ACC112 (cell line): ENCODE data around the gene TMBIM4.

ENCODE experiments used
- H2AFZ ChIP-seq: fragments of 200-600 bp; sonication (generic); one replicate; pipeline ENCODE4 v1.6.0; 2017; ENCODE audit warnings: antibody characterized with exemption, low read length; ENCODE audit not compliant: unreplicated experiment
- H3K27ac ChIP-seq: fragments of 200-600 bp; sonication (generic); 2 replicates; pipeline ENCODE4 v1.5.1; 2014; ENCODE audit warnings: low read depth, mild to moderate bottlenecking, antibody characterized with exemption, low read length, moderate library complexity
- H3K27me3 ChIP-seq: fragments of 200-600 bp; sonication (generic); 2 replicates; pipeline ENCODE4 v1.6.1; 2014; ENCODE audit warnings: mild to moderate bottlenecking, antibody characterized with exemption, low read length, moderate library complexity, mixed read lengths; ENCODE audit not compliant: insufficient read depth
- H3K36me3 ChIP-seq: fragments of 200-600 bp; sonication (generic); 2 replicates; pipeline ENCODE4 v1.6.1; 2016; ENCODE audit warnings: mild to moderate bottlenecking, antibody characterized with exemption, low read length, moderate library complexity, mixed read lengths; ENCODE audit not compliant: insufficient read depth
- H3K4me1 ChIP-seq: fragments of 200-600 bp; sonication (generic); one replicate; pipeline ENCODE4 v1.6.1; 2016; ENCODE audit warnings: low read length, mixed read lengths; ENCODE audit not compliant: insufficient read depth, unreplicated experiment, control insufficient read depth
- H3K4me3 ChIP-seq: fragments of 200-600 bp; sonication (generic); 2 replicates; pipeline ENCODE4 v1.5.1; 2014; ENCODE audit warnings: mild to moderate bottlenecking, low read depth, low read length
- H3K79me2 ChIP-seq: fragments of 200-600 bp; sonication (generic); one replicate; pipeline ENCODE4 v1.6.0; 2016; ENCODE audit warnings: low read length; ENCODE audit not compliant: control insufficient read depth, unreplicated experiment, insufficient read depth

The TMBIM4 gene

GRCh38 chr12:66162701-66163100, 7.1 kb downstream of the TMBIM4 start:
- H3K27ac ChIP-seq = no peak overlapping the region
- peaks cover 46% of the 10 kb centered on the region for H3K36me3 ChIP-seq
- H2AFZ ChIP-seq = no peak overlapping the region
- H3K79me2 ChIP-seq = peaks cover 65% of the 10 kb centered on the region
- no peaks in the 10 kb centered on the region for H3K27me3 ChIP-seq
- H3K4me1 ChIP-seq = peaks cover 6% of the 10 kb centered on the region
- no peak overlapping the region for H3K4me3 ChIP-seq

GRCh38 chr12:66160704-66161103, 9.1 kb downstream of the TMBIM4 start:
- Histone ChIP-seq H3K27me3 (no peaks in the 10 kb centered on the region), H3K4me3 (no peak overlapping the region), H3K27ac (no peak overlapping the region), H3K36me3 (peaks cover 29% of the 10 kb centered on the region), H2AFZ (no peak overlapping the region), H3K79me2 (peaks cover 46% of the 10 kb centered on the region), H3K4me1 (no peaks in the 10 kb centered on the region)

- no peak overlapping the region for H3K27ac ChIP-seq
- peaks cover 15% of the 10 kb centered on the region; the same call in 1 of the 2 replicates for H3K36me3 ChIP-seq
- peaks cover 10% of the 10 kb centered on the region for H3K4me1 ChIP-seq
- H3K4me3 ChIP-seq = no peak overlapping the region
- no peaks in the 10 kb centered on the region for H3K27me3 ChIP-seq
- no peak overlapping the region for H2AFZ ChIP-seq
- H3K79me2 ChIP-seq = peaks cover 32% of the 10 kb centered on the region
Measured at GRCh38 chr12:66159123-66159522, 10.7 kb downstream of the TMBIM4 start.

GRCh38 chr12:66156654-66157053, 13.1 kb downstream of the TMBIM4 start:
- Histone ChIP-seq H3K36me3 (peaks cover 11% of the 10 kb centered on the region; the same call in 1 of the 2 replicates), H3K79me2 (peaks cover 12% of the 10 kb centered on the region), H3K27me3 (no peaks in the 10 kb centered on the region), H2AFZ (no peak overlapping the region), H3K4me1 (peaks cover 23% of the 10 kb centered on the region), H3K4me3 (no peak overlapping the region), H3K27ac (no peak overlapping the region)

- no peaks in the 10 kb centered on the region for H3K27me3 ChIP-seq
- peak overlapping the region; percentile 37 for H3K27ac ChIP-seq
- H3K4me3 ChIP-seq = no peak overlapping the region
- H2AFZ ChIP-seq = no peak overlapping the region
- H3K36me3 ChIP-seq = peaks cover 18% of the 10 kb centered on the region
- H3K79me2 ChIP-seq = peaks cover 6% of the 10 kb centered on the region
- H3K4me1 ChIP-seq = peaks cover 23% of the 10 kb centered on the region
Measured at GRCh38 chr12:66154776-66155175, 15.0 kb downstream of the TMBIM4 start.

- Histone ChIP-seq H3K4me1 (peaks cover 33% of the 10 kb centered on the region), H3K27ac (peak overlapping the region; percentile 55), H3K36me3 (peaks cover 12% of the 10 kb centered on the region), H3K4me3 (peak overlapping the region; percentile 53), H2AFZ (peak overlapping the region; percentile 70), H3K27me3 (no peaks in the 10 kb centered on the region), H3K79me2 (peaks cover 3% of the 10 kb centered on the region)
Measured at GRCh38 chr12:66152732-66153131, 17.1 kb downstream of the TMBIM4 start.

GRCh38 chr12:66149702-66150398, 19.9 kb downstream of the TMBIM4 start:
- no peaks in the 10 kb centered on the region for H3K27me3 ChIP-seq
- H3K4me3 ChIP-seq = no peak overlapping the region
- H2AFZ ChIP-seq = no peak overlapping the region
- peaks cover 12% of the 10 kb centered on the region for H3K36me3 ChIP-seq
- peaks cover 45% of the 10 kb centered on the region for H3K4me1 ChIP-seq
- H3K79me2 ChIP-seq = no peaks in the 10 kb centered on the region
- no peak overlapping the region for H3K27ac ChIP-seq

- peak overlapping the region; percentile 11; the same call in 1 of the 2 replicates for H3K4me3 ChIP-seq
- H3K79me2 ChIP-seq = peaks cover 12% of the 10 kb centered on the region
- peak overlapping the region; percentile 87 for H2AFZ ChIP-seq
- H3K27me3 ChIP-seq = no peaks in the 10 kb centered on the region
- peaks cover 44% of the 10 kb centered on the region for H3K36me3 ChIP-seq
- peak overlapping the region; percentile 66 for H3K27ac ChIP-seq
- H3K4me1 ChIP-seq = peaks cover 30% of the 10 kb centered on the region
Measured at GRCh38 chr12:66144791-66145754, 24.7 kb downstream of the TMBIM4 start.

- Histone ChIP-seq H3K79me2 (peaks cover 12% of the 10 kb centered on the region), H3K27ac (no peak overlapping the region), H2AFZ (no peak overlapping the region), H3K4me3 (no peak overlapping the region), H3K36me3 (peaks cover 55% of the 10 kb centered on the region), H3K4me1 (peaks cover 30% of the 10 kb centered on the region), H3K27me3 (no peaks in the 10 kb centered on the region)
Measured at GRCh38 chr12:66143868-66144267, 25.9 kb downstream of the TMBIM4 start.

- H3K79me2 ChIP-seq = peaks cover 12% of the 10 kb centered on the region
- no peak overlapping the region for H3K4me3 ChIP-seq
- no peak overlapping the region for H3K27ac ChIP-seq
- peaks cover 63% of the 10 kb centered on the region for H3K36me3 ChIP-seq
- no peak overlapping the region for H2AFZ ChIP-seq
- no peaks in the 10 kb centered on the region for H3K27me3 ChIP-seq
- H3K4me1 ChIP-seq = peaks cover 21% of the 10 kb centered on the region
Measured at GRCh38 chr12:66142826-66143225, 27.0 kb downstream of the TMBIM4 start.
